T-helper 2 cell treated with Interferon-gamma antibody and Interleukin-4, amounts not matched to agents 5 μg/mL and 100 μg/mL, for 36 hours (primary cell): ENCODE data around the gene PARD6B.
"Not testable (repeated sequence)": the region's sequence is repeated elsewhere in the genome, so short reads cannot be mapped to it uniquely, and the experiment has no call there.

Experiments
- DNase-seq: peaks from one replicate; pipeline ENCODE4 v3.0.0; 2021; ENCODE audit warnings: low spot score
- H3K27ac Mint-ChIP-seq: one replicate; pipeline ENCODE4 v1.8.0; 2021; ENCODE audit warnings: mild to moderate bottlenecking, mixed read lengths
- H3K27me3 Mint-ChIP-seq: one replicate; pipeline ENCODE4 v1.8.0; 2021; ENCODE audit warnings: low read depth, mixed read lengths
- H3K36me3 Mint-ChIP-seq: one replicate; pipeline ENCODE4 v1.8.0; 2021; ENCODE audit warnings: low read depth, mixed read lengths
- H3K4me1 Mint-ChIP-seq: one replicate; pipeline ENCODE4 v1.8.0; 2021; ENCODE audit warnings: low read depth, mixed read lengths
- H3K4me3 Mint-ChIP-seq: one replicate; pipeline ENCODE4 v1.8.0; 2022; ENCODE audit warnings: mild to moderate bottlenecking, moderate library complexity, mixed read lengths
- H3K9me3 Mint-ChIP-seq: one replicate; pipeline ENCODE4 v1.8.0; 2021; ENCODE audit warnings: mixed read lengths

PARD6B gene

GRCh38 chr20:50776122-50776817 lies 44.9 kb downstream of the PARD6B start:
- no peaks in the 10 kb centered on the region for H3K4me1 Mint-ChIP-seq
- no peak overlapping the region for H3K4me3 Mint-ChIP-seq

GRCh38 chr20:50777373-50777772 lies 46.0 kb downstream of the PARD6B start:
- H3K9me3 Mint-ChIP-seq, result no peaks in the 10 kb centered on the region
- no peaks in the 10 kb centered on the region for H3K4me1 Mint-ChIP-seq

More at GRCh38 chr20:50776122-50776817, 44.9 kb downstream of the PARD6B start:
- Mint-ChIP-seq H3K36me3 (no peaks in the 10 kb centered on the region), H3K9me3 (no peaks in the 10 kb centered on the region), H3K27ac (no peak overlapping the region), H3K27me3 (peaks cover 3% of the 10 kb centered on the region)
- no peak for DNase-seq

GRCh38 chr20:50778994-50779393 lies 47.6 kb downstream of the PARD6B start:
- H3K36me3 Mint-ChIP-seq, DNase-seq, H3K9me3 Mint-ChIP-seq, H3K4me1 Mint-ChIP-seq, H3K27ac Mint-ChIP-seq, H3K4me3 Mint-ChIP-seq, H3K27me3 Mint-ChIP-seq: not testable (repeated sequence)

More at GRCh38 chr20:50777373-50777772, 46.0 kb downstream of the PARD6B start:
- no peak overlapping the region for H3K27ac Mint-ChIP-seq
- DNase-seq, result no peak
- H3K4me3 Mint-ChIP-seq, result no peak overlapping the region
- no peaks in the 10 kb centered on the region for H3K36me3 Mint-ChIP-seq
- H3K27me3 Mint-ChIP-seq, result peaks cover 5% of the 10 kb centered on the region

GRCh38 chr20:50783390-50783789 lies 52.0 kb downstream of the PARD6B start:
- Mint-ChIP-seq H3K36me3 (no peaks in the 10 kb centered on the region), H3K4me1 (no peaks in the 10 kb centered on the region), H3K27me3 (peaks cover 5% of the 10 kb centered on the region), H3K9me3 (no peaks in the 10 kb centered on the region), H3K27ac (no peak overlapping the region), H3K4me3 (no peak overlapping the region)
- no peak for DNase-seq

GRCh38 chr20:50783903-50784302 lies 52.5 kb downstream of the PARD6B start:
- Mint-ChIP-seq H3K36me3 (no peaks in the 10 kb centered on the region), H3K4me1 (no peaks in the 10 kb centered on the region), H3K9me3 (no peaks in the 10 kb centered on the region), H3K4me3 (no peak overlapping the region), H3K27ac (no peak overlapping the region), H3K27me3 (peaks cover 5% of the 10 kb centered on the region)
- no peak for DNase-seq

- no peaks in the 10 kb centered on the region for H3K4me1 Mint-ChIP-seq
- no peaks in the 10 kb centered on the region for H3K36me3 Mint-ChIP-seq
- H3K9me3 Mint-ChIP-seq, result no peaks in the 10 kb centered on the region
- no peak overlapping the region for H3K4me3 Mint-ChIP-seq
- DNase-seq, result no peak
- H3K27ac Mint-ChIP-seq, result no peak overlapping the region
- peaks cover 2% of the 10 kb centered on the region for H3K27me3 Mint-ChIP-seq
Observed at GRCh38 chr20:50784464-50784863, 53.1 kb downstream of the PARD6B start.

GRCh38 chr20:50786703-50787102 lies 55.3 kb downstream of the PARD6B start:
- no peak overlapping the region for H3K4me3 Mint-ChIP-seq
- no peaks in the 10 kb centered on the region for H3K36me3 Mint-ChIP-seq
- DNase-seq, result no peak
- peaks cover 1% of the 10 kb centered on the region for H3K27me3 Mint-ChIP-seq
- peaks cover 6% of the 10 kb centered on the region for H3K4me1 Mint-ChIP-seq
- no peaks in the 10 kb centered on the region for H3K9me3 Mint-ChIP-seq
- no peak overlapping the region for H3K27ac Mint-ChIP-seq

GRCh38 chr20:50787181-50787580 lies 55.8 kb downstream of the PARD6B start:
- Mint-ChIP-seq H3K36me3 (no peaks in the 10 kb centered on the region), H3K27ac (no peak overlapping the region), H3K9me3 (no peaks in the 10 kb centered on the region)

GRCh38 chr20:50788045-50788991 lies 56.9 kb downstream of the PARD6B start:
- Mint-ChIP-seq H3K27ac (no peak overlapping the region), H3K36me3 (no peaks in the 10 kb centered on the region), H3K9me3 (no peaks in the 10 kb centered on the region), H3K4me3 (no peak overlapping the region), H3K27me3 (no peaks in the 10 kb centered on the region), H3K4me1 (peaks cover 6% of the 10 kb centered on the region)
- DNase-seq, result no peak

More at GRCh38 chr20:50787181-50787580, 55.8 kb downstream of the PARD6B start:
- H3K4me1 Mint-ChIP-seq, result peaks cover 6% of the 10 kb centered on the region
- H3K4me3 Mint-ChIP-seq, result no peak overlapping the region
- DNase-seq, result no peak
- no peaks in the 10 kb centered on the region for H3K27me3 Mint-ChIP-seq

GRCh38 chr20:50789968-50790650 lies 58.7 kb downstream of the PARD6B start:
- Mint-ChIP-seq H3K9me3 (no peaks in the 10 kb centered on the region), H3K4me3 (no peak overlapping the region), H3K27me3 (no peaks in the 10 kb centered on the region), H3K27ac (peak overlapping the region; percentile 31), H3K4me1 (peaks cover 9% of the 10 kb centered on the region), H3K36me3 (no peaks in the 10 kb centered on the region)
- DNase-seq, result no peak

- H3K4me3 Mint-ChIP-seq, result no peak overlapping the region
Observed at GRCh38 chr20:50790651-50791277, 59.4 kb downstream of the PARD6B start.

GRCh38 chr20:50792708-50793574 lies 61.6 kb downstream of the PARD6B start:
- Mint-ChIP-seq H3K4me1 (peaks cover 14% of the 10 kb centered on the region), H3K4me3 (peak overlapping the region; percentile 42), H3K36me3 (no peaks in the 10 kb centered on the region), H3K9me3 (no peaks in the 10 kb centered on the region), H3K27ac (no peak overlapping the region), H3K27me3 (no peaks in the 10 kb centered on the region)
- DNase-seq, result no peak

More at GRCh38 chr20:50790651-50791277, 59.4 kb downstream of the PARD6B start:
- Mint-ChIP-seq H3K4me1 (peaks cover 13% of the 10 kb centered on the region), H3K27ac (peak overlapping the region; percentile 63), H3K36me3 (no peaks in the 10 kb centered on the region), H3K9me3 (no peaks in the 10 kb centered on the region), H3K27me3 (no peaks in the 10 kb centered on the region)
- DNase-seq, result peak; percentile 77

GRCh38 chr20:50793575-50794016 lies 62.2 kb downstream of the PARD6B start:
- H3K4me1 Mint-ChIP-seq, result peaks cover 14% of the 10 kb centered on the region
- H3K4me3 Mint-ChIP-seq, result peak overlapping the region; percentile 60
- DNase-seq, result peak; percentile 33
- not testable (repeated sequence) for H3K27me3 Mint-ChIP-seq, H3K36me3 Mint-ChIP-seq, H3K9me3 Mint-ChIP-seq, H3K27ac Mint-ChIP-seq
